Endothelial cell of umbilical vein (primary cell): ENCODE measurements around the gene NBEAL2. TPM values are rescaled to one million over a fixed set of nuclear protein-coding genes. Genes with fewer than 3 reads are reported as not detected.

Source experiments
- BruUV-seq: library from RNA; stranded (reverse); fragments of 400-500 nt; replicated peaks from 2 replicates; lab custom pipeline; 2021; lab: Mats Ljungman, UMichigan
- CTCF ChIA-PET: fragments of 300-600, 350-600 bp; sonication (Branson Sonifier 250); formaldehyde crosslinking; loops from one replicate; lab custom pipeline; 2021; ENCODE audit warnings: antibody characterized with exemption, inconsistent platforms; lab: Charles Lee
- POLR2A ChIA-PET: fragments of 300-600, 350-600 bp; sonication (Branson Sonifier 250); formaldehyde crosslinking; loops from one replicate; lab custom pipeline; 2021; ENCODE audit warnings: antibody characterized with exemption, inconsistent platforms; lab: Charles Lee
- DNase-seq: peaks from one replicate; pipeline ENCODE4 v3.0.0-alpha.2; 2011; ENCODE audit warnings: low read depth, low spot score
- FAIRE-seq: peaks from 2 replicates; lab custom pipeline; 2011; peaks lifted over from hg19 to GRCh38; lab: Jason Lieb, UNC
- H2AFZ ChIP-seq: 2 replicates; pipeline ENCODE4 v1.6.0; 2012; ENCODE audit warnings: low read depth, low read length, control low read depth, inconsistent platforms
- H3K27ac ChIP-seq: 2 replicates; pipeline ENCODE4 v1.5.1; 2011; ENCODE audit warnings: low read depth, mild to moderate bottlenecking, control low read depth, low read length, moderate library complexity; ENCODE audit not compliant: insufficient read depth
- H3K27me3 ChIP-seq, 2 experiments: 2 replicates each; pipeline versions ENCODE4 v1.6.0 to v1.6.1; 2011; ENCODE audit warnings: low read length in 2 of 2, mixed read lengths in 1 of 2; ENCODE audit not compliant: control insufficient read depth in 2 of 2, insufficient read depth in 2 of 2
- H3K36me3 ChIP-seq, 2 experiments: 2 replicates in 1 of 2; 3 replicates in 1 of 2; pipeline ENCODE4 v1.5.1; 2011; ENCODE audit warnings: low read length in 2 of 2, mild to moderate bottlenecking in 1 of 2, moderate library complexity in 1 of 2; ENCODE audit not compliant: control insufficient read depth in 2 of 2, insufficient read depth in 2 of 2; ENCODE audit errors: extremely low read depth in 1 of 2
- H3K4me1 ChIP-seq: 3 replicates; pipeline ENCODE4 v1.5.1; 2011; ENCODE audit warnings: mild to moderate bottlenecking, low read length; ENCODE audit not compliant: control insufficient read depth, insufficient read depth; ENCODE audit errors: extremely low read depth
- H3K4me2 ChIP-seq: 2 replicates; pipeline ENCODE4 v1.6.1; 2011; ENCODE audit warnings: low read length, control low read depth, mixed read lengths; ENCODE audit not compliant: insufficient read depth
- H3K4me3 ChIP-seq, 3 experiments: fragments of 200-600 bp in 1 of 3; sonication (generic), shearing (Covaris generic) in 1 of 3; replicated peaks in 1 of 3; 2 replicates each; pipeline ENCODE4 v1.5.1; 2011 to 2016; ENCODE audit warnings: control low read depth in 3 of 3, low read length in 3 of 3, mild to moderate bottlenecking in 2 of 3, inconsistent platforms in 1 of 3, low read depth in 1 of 3, moderate library complexity in 1 of 3; ENCODE audit not compliant: insufficient read depth in 1 of 3
- H3K79me2 ChIP-seq: 2 replicates; pipeline ENCODE4 v1.6.0; 2012; ENCODE audit warnings: low read length, inconsistent platforms; ENCODE audit not compliant: control insufficient read depth, insufficient read depth
- H3K9ac ChIP-seq: replicated peaks from 2 replicates; pipeline ENCODE3; 2011; ENCODE audit warnings: low read length, control low read depth; ENCODE audit not compliant: insufficient read depth; ENCODE audit errors: extremely low read depth
- H3K9me1 ChIP-seq: replicated peaks from 3 replicates; pipeline ENCODE4 v1.6.0; 2011; ENCODE audit warnings: mild to moderate bottlenecking, low read length; ENCODE audit not compliant: control insufficient read depth, insufficient read depth; ENCODE audit errors: extremely low read depth
- H3K9me3 ChIP-seq: replicated peaks from 2 replicates; pipeline ENCODE4 v1.5.1; 2012; ENCODE audit warnings: low read length, inconsistent platforms; ENCODE audit not compliant: control insufficient read depth, insufficient read depth
- H4K20me1 ChIP-seq: replicated peaks from 2 replicates; pipeline ENCODE3; 2011; ENCODE audit warnings: mild to moderate bottlenecking, low read length; ENCODE audit not compliant: control insufficient read depth, insufficient read depth; ENCODE audit errors: extremely low read depth
- EZH2 ChIP-seq: IDR thresholded peaks from 2 replicates; pipeline ENCODE4 v1.6.1; 2012; ENCODE audit warnings: borderline replicate concordance, low read depth, mild to moderate bottlenecking, moderate library complexity, low read length, inconsistent platforms; ENCODE audit not compliant: severe bottlenecking
- FOS ChIP-seq: IDR thresholded peaks from 2 replicates; pipeline ENCODE4 v1.6.1; 2011; ENCODE audit warnings: mild to moderate bottlenecking, low read length, moderate library complexity, borderline replicate concordance; ENCODE audit not compliant: insufficient read depth
- GATA2 ChIP-seq: IDR thresholded peaks from 2 replicates; pipeline ENCODE4 v1.7.0; 2011; ENCODE audit warnings: low read depth, mild to moderate bottlenecking, moderate library complexity, mixed read lengths, low read length; ENCODE audit not compliant: insufficient read length, insufficient read depth
- JUN ChIP-seq: IDR thresholded peaks from 2 replicates; pipeline ENCODE4 v1.6.1; 2011; ENCODE audit warnings: borderline replicate concordance, low read depth; ENCODE audit not compliant: insufficient read length, insufficient read depth
- MAX ChIP-seq: IDR thresholded peaks from 2 replicates; pipeline ENCODE4 v1.6.1; 2011; ENCODE audit not compliant: insufficient read depth, insufficient read length
- MYC ChIP-seq: IDR thresholded peaks from one replicate; pipeline ENCODE4 v1.6.1; 2011; ENCODE audit warnings: mild to moderate bottlenecking, low read depth, low read length
- POLR2A ChIP-seq: IDR thresholded peaks from 2 replicates; pipeline ENCODE4 v1.6.1; 2012; ENCODE audit warnings: low read depth, mild to moderate bottlenecking, control low read depth, low read length
- POLR2AphosphoS5 ChIP-seq: IDR thresholded peaks from 2 replicates; pipeline ENCODE4 v1.6.1; 2012; ENCODE audit warnings: low read depth, mild to moderate bottlenecking, control low read depth, low read length, moderate library complexity; ENCODE audit not compliant: insufficient read depth
- dilution Hi-C: fragments of 300-500 bp; cut with MboI; formaldehyde crosslinking; loops from one replicate; pipeline ENCODE4 v1.15.0; 2019; ENCODE audit warnings: low sequenced_read_pairs; ENCODE audit not compliant: extremely low pct_ligation_motif_present
- intact Hi-C: fragments of 100-400 bp; cut with micrococcal nuclease; formaldehyde crosslinking; loops from one replicate; pipeline ENCODE4 v1.10.0; 2022
- polyA plus RNA-seq, 4 experiments: library from polyadenylated mRNA; depleted of rRNA in 3 of 4; stranded (reverse) in 3 of 4; unstranded in 1 of 4; fragments of >200 nt; gene quantifications; 2 replicates each; pipeline versions ENCODE4 v1.2.1 to v1.2.3, GENCODE V29; 2011 to 2012; ENCODE audit warnings: missing spikeins in 1 of 4
- total RNA-seq: library from RNA; stranded (reverse); gene quantifications from 2 replicates; pipeline ENCODE4 v1.2.3, GENCODE V29; 2021
- TF ChIP-seq, protein P1 (sequence below), 2 donors: IDR thresholded peaks; 1 replicate in 1 of 2; 2 replicates in 1 of 2; pipeline ENCODE4 v1.5.1; 2011; ENCODE audit warnings: low read length in 2 of 2, mild to moderate bottlenecking in 2 of 2, moderate library complexity in 2 of 2, control low read depth in 1 of 2, inconsistent platforms in 1 of 2, low read depth in 1 of 2; ENCODE audit not compliant: insufficient read depth in 1 of 2; ENCODE audit errors: extremely low read depth in 1 of 2

NBEAL2 gene
- total and polyA plus RNA-seq, 2 donors (not counting 3 experiments of a cell fraction or from before 2014, with no cell fraction given): 48.0 to 84.7 TPM

DNA sequence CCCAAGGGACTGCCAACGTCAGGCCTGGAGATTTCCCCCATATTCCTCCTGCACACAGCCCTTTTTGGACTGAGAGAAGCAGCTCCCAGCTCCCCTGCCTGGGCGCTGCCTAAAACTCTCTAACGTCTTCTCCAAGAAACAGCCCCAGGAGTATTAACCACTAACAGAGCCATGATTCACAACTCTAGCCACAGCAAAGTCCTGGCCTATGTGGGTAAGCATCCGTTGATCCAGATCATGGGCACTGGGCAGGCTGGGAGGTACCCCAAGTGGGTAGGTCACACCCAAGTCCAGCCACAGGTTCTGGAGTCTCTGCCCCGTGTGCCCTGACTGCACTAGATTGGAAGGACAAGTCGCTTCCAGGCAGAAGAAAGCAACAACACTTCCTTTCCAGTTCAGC, 31.9 kb downstream of the NBEAL2 start:
- TF ChIP-seq EZH2 (no peak), MYC (no peak)
- intact Hi-C loops: loop anchor here (10.0 kb wide), 1 partner anchor 363 kb away; no protein-coding TSS in a partner anchor
- Histone ChIP-seq H3K4me3 (no peak overlapping the region), H3K9ac (no peak overlapping the region), H3K27me3 (no peaks in the 10 kb centered on the region), H3K9me1 (no peaks in the 10 kb centered on the region), H3K9me3 (no peaks in the 10 kb centered on the region), H3K79me2 (no peaks in the 10 kb centered on the region), H4K20me1 (no peaks in the 10 kb centered on the region), H3K4me2 (no peak overlapping the region), H2AFZ (no peak overlapping the region), H3K36me3 (peaks cover 0 to 2% of the 10 kb centered on the region in 2 experiments), H3K27ac (no peak overlapping the region), H3K4me1 (peaks cover 6% of the 10 kb centered on the region)
- FAIRE-seq: no peak
- no peak for DNase-seq
- ChIA-PET POLR2A (no interaction called here), CTCF (interaction anchor here (0.9 to 1.4 kb wide), 2 partner anchors 88 to 313 kb away, joined by 4 to 6 read pairs; no protein-coding TSS in a partner anchor)
- dilution Hi-C loops: no loop called here
- no TSS peak for BruUV-seq

DNA sequence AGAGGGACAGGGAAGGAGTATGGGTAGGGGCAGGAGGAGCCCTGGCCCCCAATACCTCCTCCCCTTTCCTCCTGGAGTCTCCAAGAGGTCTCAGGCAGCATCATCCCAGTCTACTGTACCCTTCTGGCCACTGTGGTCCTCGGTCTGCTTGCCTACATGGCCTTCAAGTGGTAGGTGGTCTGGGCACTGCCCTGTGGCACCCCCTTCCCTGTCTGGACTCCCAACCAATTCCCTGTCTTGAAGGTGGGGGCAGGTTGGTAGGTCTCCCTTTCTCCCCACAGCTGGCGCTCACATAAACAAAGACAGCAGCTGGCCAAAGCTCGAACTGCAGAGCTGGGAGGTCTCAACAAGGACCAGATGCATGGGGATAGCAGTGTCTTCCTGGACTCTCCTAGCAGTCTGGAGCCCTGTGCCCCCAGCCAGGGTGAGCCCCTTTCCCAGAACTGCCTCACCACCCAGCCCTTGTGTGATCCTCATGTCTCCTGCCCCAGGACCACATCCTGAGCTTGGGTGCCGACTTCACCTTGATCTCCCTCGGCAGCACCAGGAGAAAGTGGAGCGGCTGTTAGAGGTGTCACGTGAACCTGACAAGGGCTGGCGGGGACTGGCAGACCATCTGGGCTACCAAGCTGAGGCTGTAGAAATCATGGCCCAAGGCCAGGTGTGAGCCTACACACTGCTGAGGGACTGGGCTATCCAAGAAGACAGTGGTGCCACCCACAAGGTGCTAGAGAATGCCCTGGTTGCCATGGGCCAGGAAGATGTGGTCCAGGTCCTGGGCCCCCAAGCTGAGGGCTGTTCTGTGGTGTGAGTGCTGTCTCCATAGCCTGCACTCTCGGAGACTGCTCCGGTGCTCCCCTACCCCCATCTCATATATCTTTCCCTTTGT, 33.1 kb downstream of the NBEAL2 start:
- ChIA-PET POLR2A (no interaction called here), CTCF (no interaction called here)
- H3K9me3 ChIP-seq: no peaks in the 10 kb centered on the region
- TF ChIP-seq JUN: no peak
- TF ChIP-seq FOS: no peak
- no peak for TF ChIP-seq MYC
- no peak for TF ChIP-seq POLR2AphosphoS5
- TF ChIP-seq, protein P1, sequence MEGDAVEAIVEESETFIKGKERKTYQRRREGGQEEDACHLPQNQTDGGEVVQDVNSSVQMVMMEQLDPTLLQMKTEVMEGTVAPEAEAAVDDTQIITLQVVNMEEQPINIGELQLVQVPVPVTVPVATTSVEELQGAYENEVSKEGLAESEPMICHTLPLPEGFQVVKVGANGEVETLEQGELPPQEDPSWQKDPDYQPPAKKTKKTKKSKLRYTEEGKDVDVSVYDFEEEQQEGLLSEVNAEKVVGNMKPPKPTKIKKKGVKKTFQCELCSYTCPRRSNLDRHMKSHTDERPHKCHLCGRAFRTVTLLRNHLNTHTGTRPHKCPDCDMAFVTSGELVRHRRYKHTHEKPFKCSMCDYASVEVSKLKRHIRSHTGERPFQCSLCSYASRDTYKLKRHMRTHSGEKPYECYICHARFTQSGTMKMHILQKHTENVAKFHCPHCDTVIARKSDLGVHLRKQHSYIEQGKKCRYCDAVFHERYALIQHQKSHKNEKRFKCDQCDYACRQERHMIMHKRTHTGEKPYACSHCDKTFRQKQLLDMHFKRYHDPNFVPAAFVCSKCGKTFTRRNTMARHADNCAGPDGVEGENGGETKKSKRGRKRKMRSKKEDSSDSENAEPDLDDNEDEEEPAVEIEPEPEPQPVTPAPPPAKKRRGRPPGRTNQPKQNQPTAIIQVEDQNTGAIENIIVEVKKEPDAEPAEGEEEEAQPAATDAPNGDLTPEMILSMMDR (IDR thresholded peaks at IDR 0.05; ENCODE audit: extremely low read depth in 1 of 2, insufficient read depth in 1 of 2, low read depth in 1 of 2, low read length in 2 of 2): no peak
- no peak for TF ChIP-seq POLR2A
- TF ChIP-seq MAX: no peak
- no peak for TF ChIP-seq EZH2
- no peak for TF ChIP-seq GATA2
- DNase-seq (no peak), FAIRE-seq (no peak)
- no peak overlapping the region for H3K4me3 ChIP-seq
- no peak overlapping the region for H3K4me2 ChIP-seq
- dilution Hi-C loops (no loop called here), intact Hi-C loops (loop anchor here (10.0 kb wide), 1 partner anchor 362 kb away; no protein-coding TSS in a partner anchor)
- no TSS peak for BruUV-seq
- H3K27ac ChIP-seq: no peak overlapping the region
- H3K79me2 ChIP-seq: no peaks in the 10 kb centered on the region
- no peaks in the 10 kb centered on the region for H3K27me3 ChIP-seq
- no peaks in the 10 kb centered on the region for H3K9me1 ChIP-seq
- H3K9ac ChIP-seq: no peak overlapping the region
- H3K4me1 ChIP-seq: peaks cover 16% of the 10 kb centered on the region
- H4K20me1 ChIP-seq: no peaks in the 10 kb centered on the region
- H2AFZ ChIP-seq: no peak overlapping the region
- peaks cover 2% of the 10 kb centered on the region in 2 experiments for H3K36me3 ChIP-seq
